GM15510 (cell line): ENCODE measurements around the gene PCK1.

Experiments
- POLR2A ChIP-seq: IDR thresholded peaks from 3 replicates; pipeline ENCODE4 v1.6.1; 2011; ENCODE audit warnings: borderline replicate concordance; ENCODE audit not compliant: insufficient read length; ENCODE audit errors: extremely low read depth

The PCK1 gene

GRCh38 chr20:57583289-57584257 lies 22.7 kb downstream of the PCK1 start:
- TF ChIP-seq POLR2A = no peak

GRCh38 chr20:57584768-57585461 lies 24.0 kb downstream of the PCK1 start:
- TF ChIP-seq POLR2A = no peak

- no peak for TF ChIP-seq POLR2A
These were observed 24.7 kb downstream of the PCK1 start for GRCh38 chr20:57585466-57586213.

GRCh38 chr20:57586370-57586793 lies 25.5 kb downstream of the PCK1 start:
- TF ChIP-seq POLR2A = no peak

- TF ChIP-seq POLR2A = no peak
These were observed 26.0 kb downstream of the PCK1 start for GRCh38 chr20:57586943-57587277.

- TF ChIP-seq POLR2A = no peak
These were observed 26.5 kb downstream of the PCK1 start for GRCh38 chr20:57587278-57587988.

GRCh38 chr20:57587989-57588377 lies 27.1 kb downstream of the PCK1 start:
- TF ChIP-seq POLR2A = no peak

- TF ChIP-seq POLR2A = no peak
These were observed 27.7 kb downstream of the PCK1 start for GRCh38 chr20:57588596-57588995.

- TF ChIP-seq POLR2A = no peak
These were observed 28.3 kb downstream of the PCK1 start for GRCh38 chr20:57589123-57589727.

GRCh38 chr20:57589728-57590484 lies 29.0 kb downstream of the PCK1 start:
- no peak for TF ChIP-seq POLR2A

GRCh38 chr20:57590485-57591288 lies 29.8 kb downstream of the PCK1 start:
- TF ChIP-seq POLR2A = no peak
